AG09319 (cell line): ENCODE results near the gene DUSP22.
A peak's percentile ranks its signal among the peaks of the same experiment; 100 is the strongest.
"Not testable (repeated sequence)": the region's sequence is repeated elsewhere in the genome, so short reads cannot be mapped to it uniquely, and the experiment has no call there.

ENCODE experiments used
- DNase-seq: peaks from one replicate; pipeline ENCODE4 v3.0.0-alpha.2; 2010; ENCODE audit warnings: low read depth; ENCODE audit errors: extremely low read depth
- TF ChIP-seq, protein P1 (sequence below): IDR thresholded peaks from 2 replicates; pipeline ENCODE4 v1.5.1; 2011; ENCODE audit warnings: low read depth, mild to moderate bottlenecking, inconsistent platforms, low read length, moderate library complexity

The DUSP22 gene

DNA sequence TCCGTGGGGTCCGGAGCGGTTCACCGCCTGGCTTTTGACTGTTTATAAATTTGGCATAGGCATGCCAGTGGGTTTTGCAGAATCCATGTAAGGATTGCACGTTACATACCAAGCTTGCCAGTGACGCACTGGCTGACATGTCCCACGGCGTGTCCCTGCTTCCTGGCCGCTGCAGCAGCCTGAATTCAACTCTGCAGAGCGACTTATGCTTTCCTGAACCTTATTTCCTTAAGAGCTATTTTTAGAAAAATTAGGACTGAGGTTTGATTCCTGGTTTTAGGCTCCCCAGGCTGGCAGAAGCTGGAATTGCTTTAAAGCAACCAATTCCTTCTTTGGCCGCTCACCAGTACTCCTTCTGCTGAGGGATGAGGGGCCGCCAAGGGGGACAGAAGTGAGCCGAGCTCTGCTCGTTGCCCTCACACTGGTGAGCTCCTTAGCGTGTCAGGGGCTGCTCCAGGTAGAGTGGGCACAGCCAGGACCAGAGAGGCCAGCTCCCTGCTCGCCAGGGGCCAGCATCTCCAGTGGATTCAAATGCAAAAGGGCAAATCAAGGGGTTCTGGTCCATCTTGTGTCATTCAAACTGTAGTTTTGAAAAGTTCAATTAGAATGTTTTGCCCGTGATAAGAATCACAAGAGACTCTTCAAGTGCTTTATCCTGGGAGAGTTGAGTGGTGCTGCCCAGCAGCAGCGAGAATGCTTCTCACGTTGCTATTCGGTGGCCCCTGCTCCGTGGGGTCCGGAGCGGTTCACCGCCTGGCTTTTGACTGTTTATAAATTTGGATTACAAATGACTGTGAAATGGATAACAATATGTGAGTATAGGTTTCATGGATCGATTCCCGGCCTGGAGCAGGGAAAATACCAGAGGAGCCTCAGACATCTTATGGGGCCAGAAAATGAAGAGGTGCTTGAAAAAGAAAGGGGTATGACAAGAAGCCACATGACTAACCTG, 81.8 kb downstream of the DUSP22 start:
- DNase-seq: no peak
- TF ChIP-seq, protein P1, sequence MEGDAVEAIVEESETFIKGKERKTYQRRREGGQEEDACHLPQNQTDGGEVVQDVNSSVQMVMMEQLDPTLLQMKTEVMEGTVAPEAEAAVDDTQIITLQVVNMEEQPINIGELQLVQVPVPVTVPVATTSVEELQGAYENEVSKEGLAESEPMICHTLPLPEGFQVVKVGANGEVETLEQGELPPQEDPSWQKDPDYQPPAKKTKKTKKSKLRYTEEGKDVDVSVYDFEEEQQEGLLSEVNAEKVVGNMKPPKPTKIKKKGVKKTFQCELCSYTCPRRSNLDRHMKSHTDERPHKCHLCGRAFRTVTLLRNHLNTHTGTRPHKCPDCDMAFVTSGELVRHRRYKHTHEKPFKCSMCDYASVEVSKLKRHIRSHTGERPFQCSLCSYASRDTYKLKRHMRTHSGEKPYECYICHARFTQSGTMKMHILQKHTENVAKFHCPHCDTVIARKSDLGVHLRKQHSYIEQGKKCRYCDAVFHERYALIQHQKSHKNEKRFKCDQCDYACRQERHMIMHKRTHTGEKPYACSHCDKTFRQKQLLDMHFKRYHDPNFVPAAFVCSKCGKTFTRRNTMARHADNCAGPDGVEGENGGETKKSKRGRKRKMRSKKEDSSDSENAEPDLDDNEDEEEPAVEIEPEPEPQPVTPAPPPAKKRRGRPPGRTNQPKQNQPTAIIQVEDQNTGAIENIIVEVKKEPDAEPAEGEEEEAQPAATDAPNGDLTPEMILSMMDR: peak; percentile 11

DNA sequence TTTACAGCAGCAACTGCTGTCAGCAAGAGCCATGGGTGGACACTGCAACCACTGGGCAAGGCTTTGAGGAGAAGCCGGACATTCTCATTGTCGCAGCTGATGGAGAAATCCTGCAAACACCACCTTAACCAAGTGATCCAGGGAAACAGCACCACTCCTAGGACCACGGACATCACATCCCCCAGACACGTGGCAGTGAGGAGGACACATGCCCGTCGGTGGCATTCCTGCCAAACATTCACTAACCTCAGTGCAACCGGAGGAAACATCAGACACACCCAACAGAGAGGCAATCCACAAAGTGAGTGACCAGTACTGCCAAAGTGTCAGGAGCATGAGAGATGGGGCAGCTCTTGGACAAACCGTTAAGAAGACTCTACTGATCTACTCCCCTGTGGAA, 82.7 kb downstream of the DUSP22 start:
- TF ChIP-seq, protein P1: no peak
- DNase-seq: no peak

DNA sequence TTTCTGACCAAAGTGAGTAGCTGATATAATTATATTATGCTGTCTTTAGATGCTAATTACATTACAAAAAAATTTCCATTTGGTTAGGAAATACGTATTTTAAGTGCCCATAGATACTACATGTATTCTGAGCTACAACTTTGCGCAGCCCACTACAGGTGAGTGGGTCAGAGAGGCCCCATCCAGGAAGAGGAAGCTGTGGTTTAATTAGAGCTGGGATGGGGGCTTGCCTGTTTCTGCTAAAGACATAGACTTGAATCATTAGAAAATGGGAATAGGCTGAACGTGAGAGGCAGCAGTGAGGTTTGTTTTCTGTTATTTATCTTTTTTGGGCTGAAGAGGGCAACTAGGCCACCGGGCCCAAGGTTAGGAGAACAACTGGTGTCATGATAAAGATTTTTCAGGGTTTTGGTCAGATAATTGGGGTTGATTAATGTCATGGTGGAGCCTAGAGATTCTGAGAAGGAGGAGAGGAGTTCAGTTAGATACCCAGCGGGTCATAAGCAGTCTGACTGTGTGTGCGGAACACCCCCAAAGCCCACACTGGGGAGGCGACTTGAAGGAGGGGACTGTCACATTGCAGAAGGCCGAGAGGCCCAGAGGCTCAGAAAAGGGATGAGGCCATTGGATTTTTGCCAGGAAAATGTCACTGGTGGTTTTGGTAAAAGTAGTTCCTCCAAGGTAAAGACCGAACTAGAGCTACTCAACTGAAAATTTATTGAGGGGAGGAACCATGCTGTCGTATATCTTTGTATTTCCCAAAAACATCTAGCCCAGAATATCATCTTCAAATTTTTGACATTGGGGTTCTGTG, 84.7 kb downstream of the DUSP22 start:
- TF ChIP-seq, protein P1: no peak

DNA sequence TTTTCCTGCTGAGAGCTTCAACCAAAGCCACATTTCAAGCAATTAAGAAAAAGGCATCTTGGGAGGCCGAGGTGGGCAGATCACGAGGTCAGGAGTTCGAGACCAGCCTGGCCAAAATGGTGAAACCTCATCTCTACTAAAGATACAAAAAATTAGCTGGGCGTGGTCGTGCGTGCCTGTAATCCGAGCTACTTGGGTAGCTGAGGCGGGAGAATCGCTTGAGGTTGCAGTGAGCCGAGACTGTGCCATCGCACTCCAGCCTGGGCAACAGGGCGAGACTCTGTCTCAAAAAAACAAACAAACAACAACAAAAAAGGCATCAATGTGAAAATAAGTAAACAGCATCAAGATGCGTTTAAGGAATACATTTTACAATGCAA, 85.3 kb downstream of the DUSP22 start:
- DNase-seq: not testable (repeated sequence)

More for the DNA sequence above, 84.7 kb downstream of the DUSP22 start:
- DNase-seq: no peak

DNA sequence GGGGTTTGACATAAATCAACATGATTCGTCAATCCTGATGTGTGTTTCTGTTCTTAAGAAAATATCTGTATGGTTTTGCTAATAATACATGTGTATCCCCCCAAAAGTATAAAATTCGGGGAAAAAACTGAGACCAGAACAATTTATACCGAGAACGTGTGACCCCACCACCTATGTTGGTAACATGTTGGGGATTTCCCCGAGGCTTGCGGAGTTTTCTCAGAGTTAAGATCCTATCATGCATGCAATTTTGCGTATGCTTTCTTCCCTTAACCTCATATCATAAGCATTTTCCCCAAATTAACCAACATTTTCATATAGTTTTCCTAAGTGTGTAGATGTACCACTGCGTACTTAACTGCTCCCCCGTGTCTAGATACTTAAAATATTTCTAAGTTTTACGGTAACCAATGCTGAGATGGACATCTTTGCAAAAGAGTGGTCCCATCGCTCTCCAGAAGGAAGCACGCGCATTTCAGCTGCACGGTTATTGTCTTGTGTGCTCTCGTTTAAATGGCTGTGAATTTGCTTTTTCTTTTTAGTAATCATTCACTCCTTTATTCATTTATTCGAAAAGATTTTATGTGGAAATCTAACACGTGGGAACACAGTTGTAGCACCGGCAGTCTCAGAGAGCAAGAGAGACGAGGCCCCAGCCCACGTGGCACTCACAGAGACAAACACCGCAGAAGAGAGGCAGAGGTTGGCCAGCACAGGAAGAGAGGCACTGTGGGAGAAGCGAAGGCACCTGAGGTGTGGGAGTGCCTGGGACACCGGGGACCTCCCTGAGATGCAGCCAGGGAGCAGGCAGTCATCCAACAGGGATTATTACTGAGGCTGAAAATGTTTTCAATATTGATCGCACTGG, 86.0 kb downstream of the DUSP22 start:
- TF ChIP-seq, protein P1: no peak
- DNase-seq: no peak

DNA sequence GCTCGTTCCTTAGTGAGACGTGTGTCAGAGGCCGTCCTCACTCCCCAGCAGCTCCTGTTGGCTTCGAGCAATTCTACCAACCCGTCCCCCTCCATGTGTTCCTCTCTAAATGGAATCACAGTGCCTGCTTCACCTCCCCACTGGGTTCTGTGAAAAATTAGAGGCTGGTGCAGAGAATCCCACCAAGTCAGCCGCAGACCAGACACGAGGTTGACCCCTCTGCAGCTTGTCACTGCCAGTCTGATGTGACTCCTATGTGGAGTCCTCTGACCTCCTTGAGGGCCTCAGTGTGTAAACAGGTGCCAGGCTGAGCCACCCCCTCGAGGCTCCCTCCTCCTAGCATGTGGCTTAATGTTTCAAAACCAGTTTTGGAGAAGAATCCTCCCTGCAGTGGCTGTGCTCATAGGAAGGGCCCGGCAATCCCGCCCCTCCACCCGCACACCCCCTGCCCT, 86.7 kb downstream of the DUSP22 start:
- TF ChIP-seq, protein P1: no peak
- DNase-seq: no peak
